Right atrium auricular region (tissue), 2 donors: ENCODE measurements around the gene KRT2. TPM values are rescaled to one million over a fixed set of nuclear protein-coding genes. Genes with fewer than 3 reads are reported as not detected.
A peak's percentile ranks its signal among the peaks of the same experiment; 100 is the strongest.

Experiments
- DNase-seq: peaks from one replicate; pipeline ENCODE4 v3.0.0-alpha.2; 2019; ENCODE audit warnings: low spot score
- H3K27ac ChIP-seq, 2 donors: fragments of 200-600 bp; sonication (generic); 1 replicate in 1 of 2; 2 replicates in 1 of 2; pipeline ENCODE4 v1.5.1; 2016 to 2019
- H3K27me3 ChIP-seq, 2 donors: fragments of 200-600 bp; sonication (generic); one replicate each; pipeline versions ENCODE4 v1.5.1 to v1.6.0; 2017 to 2019
- H3K36me3 ChIP-seq: fragments of 200-600 bp; sonication (generic); one replicate; pipeline ENCODE4 v1.5.1; 2016
- H3K4me1 ChIP-seq, 2 donors: fragments of 200-600 bp; sonication (generic); one replicate each; pipeline versions ENCODE4 v1.5.1 to v1.6.0; 2017 to 2019
- H3K4me3 ChIP-seq, 2 donors: fragments of 200-600 bp; sonication (generic); 1 replicate in 1 of 2; 2 replicates in 1 of 2; pipeline ENCODE4 v1.5.1; 2017 to 2019; ENCODE audit warnings: mild to moderate bottlenecking in 1 of 2, moderate library complexity in 1 of 2
- H3K9me3 ChIP-seq, 2 donors: fragments of 200-600 bp; sonication (generic); one replicate each; pipeline ENCODE4 v1.5.1; 2019
- total RNA-seq, 2 donors: library from RNA; depleted of rRNA; stranded (reverse); fragments of >200 nt; gene quantifications; one replicate each; pipeline ENCODE4 v1.1.0, GENCODE V29; 2016
- TF ChIP-seq, protein P1 (sequence below), 2 donors: fragments of 200-600 bp; sonication (generic); IDR thresholded peaks; one replicate each; pipeline ENCODE4 v1.5.1; 2019; ENCODE audit warnings: antibody characterized with exemption in 2 of 2

Gene KRT2
- total RNA-seq, 2 donors from 2014 or later: not detected

DNA sequence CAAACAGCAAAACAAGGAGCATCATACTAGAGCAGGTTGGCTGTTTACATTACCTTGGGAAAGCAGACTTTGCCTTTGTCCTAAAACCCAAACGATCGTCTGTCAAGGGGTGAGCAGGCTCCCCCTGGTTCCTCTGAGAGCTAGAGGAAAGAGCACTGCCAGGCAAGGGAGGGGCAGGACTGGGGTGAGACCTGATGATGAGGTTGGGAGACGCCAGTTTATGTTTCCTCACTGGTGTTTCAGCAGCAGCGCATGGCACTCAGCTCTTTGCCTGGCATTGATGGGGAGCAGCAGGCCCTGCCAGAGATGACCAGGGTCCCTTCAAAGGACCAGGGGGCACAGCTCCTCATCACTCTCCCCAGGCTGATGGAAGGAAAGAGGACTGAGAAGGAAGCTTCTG lies 7.9 kb upstream of the KRT2 start:
- Histone ChIP-seq H3K27me3 (no peaks in the 10 kb centered on the region), H3K4me3 (no peak overlapping the region)
- TF ChIP-seq, protein P1, sequence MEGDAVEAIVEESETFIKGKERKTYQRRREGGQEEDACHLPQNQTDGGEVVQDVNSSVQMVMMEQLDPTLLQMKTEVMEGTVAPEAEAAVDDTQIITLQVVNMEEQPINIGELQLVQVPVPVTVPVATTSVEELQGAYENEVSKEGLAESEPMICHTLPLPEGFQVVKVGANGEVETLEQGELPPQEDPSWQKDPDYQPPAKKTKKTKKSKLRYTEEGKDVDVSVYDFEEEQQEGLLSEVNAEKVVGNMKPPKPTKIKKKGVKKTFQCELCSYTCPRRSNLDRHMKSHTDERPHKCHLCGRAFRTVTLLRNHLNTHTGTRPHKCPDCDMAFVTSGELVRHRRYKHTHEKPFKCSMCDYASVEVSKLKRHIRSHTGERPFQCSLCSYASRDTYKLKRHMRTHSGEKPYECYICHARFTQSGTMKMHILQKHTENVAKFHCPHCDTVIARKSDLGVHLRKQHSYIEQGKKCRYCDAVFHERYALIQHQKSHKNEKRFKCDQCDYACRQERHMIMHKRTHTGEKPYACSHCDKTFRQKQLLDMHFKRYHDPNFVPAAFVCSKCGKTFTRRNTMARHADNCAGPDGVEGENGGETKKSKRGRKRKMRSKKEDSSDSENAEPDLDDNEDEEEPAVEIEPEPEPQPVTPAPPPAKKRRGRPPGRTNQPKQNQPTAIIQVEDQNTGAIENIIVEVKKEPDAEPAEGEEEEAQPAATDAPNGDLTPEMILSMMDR (IDR thresholded peaks at IDR 0.05): no peak

DNA sequence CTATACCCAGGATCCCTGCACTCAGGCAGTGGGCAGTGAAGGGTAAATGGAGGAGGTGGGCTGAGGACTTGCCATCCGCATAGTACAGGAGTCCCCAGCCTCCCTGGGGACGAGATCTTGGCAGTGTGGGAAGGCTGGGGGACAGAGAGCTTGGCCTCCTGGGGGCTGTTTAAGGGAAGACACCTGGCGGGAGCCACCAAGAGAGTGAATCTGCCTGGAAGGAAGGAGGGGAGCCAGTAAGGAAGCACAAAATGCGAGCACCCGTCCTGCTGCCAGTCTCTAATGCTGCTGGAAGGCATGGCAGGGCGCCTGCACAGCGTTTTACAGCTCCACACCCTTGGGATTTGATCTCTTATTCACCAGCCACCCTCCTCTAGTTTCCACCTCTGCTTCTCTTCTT lies 7.4 kb upstream of the KRT2 start:
- DNase-seq: peak; percentile 18
- no peaks in the 10 kb centered on the region for H3K4me1 ChIP-seq
- H3K4me3 ChIP-seq: no peak overlapping the region
- no peak overlapping the region for H3K27ac ChIP-seq
- H3K27me3 ChIP-seq: no peaks in the 10 kb centered on the region
- no peaks in the 10 kb centered on the region for H3K9me3 ChIP-seq
- TF ChIP-seq, protein P1 (IDR thresholded peaks at IDR 0.05): no peak
- no peaks in the 10 kb centered on the region for H3K36me3 ChIP-seq

More for the DNA sequence above, 7.9 kb upstream of the KRT2 start:
- Histone ChIP-seq H3K4me1 (no peaks in the 10 kb centered on the region), H3K9me3 (no peaks in the 10 kb centered on the region), H3K27ac (no peak overlapping the region), H3K36me3 (no peaks in the 10 kb centered on the region)
- peak; percentile 26 for DNase-seq

DNA sequence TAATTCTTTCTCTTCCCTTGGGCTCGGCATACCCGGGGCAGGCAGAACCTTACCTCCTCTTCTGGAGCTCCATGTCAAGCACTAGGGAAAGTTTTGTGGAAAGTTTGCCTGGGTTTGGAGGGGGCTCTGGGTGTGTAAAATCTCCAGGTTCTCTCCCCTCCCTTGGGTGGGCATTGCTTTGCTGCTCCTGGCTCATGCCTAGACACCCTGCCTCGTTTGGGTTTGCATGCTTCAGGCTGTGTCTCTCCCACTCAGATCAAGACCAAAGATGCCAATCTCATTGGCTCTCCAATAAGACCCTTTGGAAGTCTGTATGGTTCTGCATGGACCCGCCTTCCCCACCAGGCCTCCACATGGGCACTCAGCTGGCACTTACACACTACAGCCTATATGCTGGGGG lies 6.2 kb upstream of the KRT2 start:
- peak; percentile 16 for DNase-seq
- Histone ChIP-seq H3K36me3 (no peaks in the 10 kb centered on the region), H3K4me3 (no peak overlapping the region), H3K4me1 (no peaks in the 10 kb centered on the region), H3K27me3 (no peaks in the 10 kb centered on the region), H3K27ac (no peak overlapping the region), H3K9me3 (no peaks in the 10 kb centered on the region)
- TF ChIP-seq, protein P1 (IDR thresholded peaks at IDR 0.05): no peak

DNA sequence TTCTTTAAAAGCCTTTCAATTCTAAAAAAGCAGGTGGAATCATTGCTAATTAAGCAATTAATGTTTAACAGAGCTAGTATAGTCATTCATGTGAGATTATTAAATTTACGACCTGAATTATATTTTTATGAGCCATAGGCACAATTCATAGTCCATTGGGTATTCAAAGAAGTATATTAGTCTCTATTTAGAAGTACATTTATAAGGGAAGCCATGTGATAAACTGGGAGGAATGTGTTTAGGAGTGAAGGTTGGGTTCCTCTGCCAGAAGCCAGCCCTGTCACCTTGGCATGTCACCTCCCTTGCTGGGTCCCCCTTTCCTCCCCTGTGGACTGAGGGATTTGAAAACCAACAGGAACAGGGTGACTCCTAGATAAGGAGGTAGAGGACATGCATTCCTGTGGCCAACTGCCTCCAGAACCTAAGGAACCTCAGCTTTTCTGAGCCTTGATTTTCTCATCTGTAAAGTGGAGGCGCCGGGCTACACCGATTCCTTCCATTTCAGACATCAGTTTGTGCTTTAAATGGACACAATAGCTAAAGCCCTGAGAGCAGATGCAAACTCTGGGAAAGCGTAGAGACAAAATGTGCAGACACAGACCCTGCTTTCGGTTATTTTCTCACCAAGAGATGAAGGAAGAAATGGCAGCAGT lies 5.4 kb upstream of the KRT2 start:
- peak; percentile 32 for DNase-seq
- TF ChIP-seq, protein P1 (IDR thresholded peaks at IDR 0.05): no peak
- H3K27me3 ChIP-seq: no peaks in the 10 kb centered on the region
- no peaks in the 10 kb centered on the region for H3K36me3 ChIP-seq
- H3K9me3 ChIP-seq: no peaks in the 10 kb centered on the region
- H3K4me3 ChIP-seq: no peak overlapping the region
- H3K27ac ChIP-seq: no peak overlapping the region
- H3K4me1 ChIP-seq: no peaks in the 10 kb centered on the region

DNA sequence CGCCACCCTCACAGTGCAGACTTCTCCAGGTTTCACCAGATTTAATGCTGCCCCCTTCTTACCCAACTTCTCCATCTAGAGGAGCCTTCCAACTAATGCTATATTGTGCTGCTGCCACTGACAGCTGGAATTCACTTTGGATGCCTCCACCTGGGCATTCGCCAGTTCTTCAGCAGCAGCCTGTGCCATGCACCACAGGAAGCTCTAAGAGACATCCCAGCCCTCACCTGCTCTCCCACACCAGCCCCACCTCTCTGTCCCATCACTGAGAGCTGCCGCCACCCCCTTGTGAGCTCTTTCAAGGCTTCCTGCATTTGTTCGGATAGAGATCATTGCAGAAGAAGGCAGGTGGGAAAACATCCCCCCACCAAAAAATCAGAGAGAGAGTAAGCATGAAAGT lies 4.6 kb upstream of the KRT2 start:
- no peaks in the 10 kb centered on the region for H3K4me1 ChIP-seq
- H3K27ac ChIP-seq: no peak overlapping the region
- TF ChIP-seq, protein P1 (IDR thresholded peaks at IDR 0.05): no peak
- no peak overlapping the region for H3K4me3 ChIP-seq
- H3K27me3 ChIP-seq: no peaks in the 10 kb centered on the region
- H3K36me3 ChIP-seq: no peaks in the 10 kb centered on the region
- no peaks in the 10 kb centered on the region for H3K9me3 ChIP-seq
- peak; percentile 30 for DNase-seq

DNA sequence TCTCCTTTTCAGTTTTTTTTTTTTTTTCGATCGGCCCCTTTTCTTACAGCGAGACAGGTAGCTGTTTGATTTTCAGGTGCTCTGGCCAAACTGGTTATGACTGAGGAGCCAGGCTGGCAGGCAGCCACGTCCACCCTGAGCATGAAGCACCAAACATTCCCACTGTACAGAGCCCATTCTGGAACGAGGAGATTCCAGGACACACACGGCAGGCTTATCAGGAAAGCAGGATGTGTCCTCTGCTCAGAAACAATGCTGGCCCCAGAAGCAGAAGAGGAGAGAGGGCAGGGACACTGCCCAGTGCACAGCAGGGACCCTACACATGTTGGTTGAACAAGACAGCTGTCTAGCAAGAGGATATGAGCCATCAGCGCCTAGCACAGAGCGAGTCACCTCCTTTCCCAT lies 3.7 kb upstream of the KRT2 start:
- H3K27me3 ChIP-seq: no peaks in the 10 kb centered on the region
- TF ChIP-seq, protein P1 (IDR thresholded peaks at IDR 0.05): no peak
- no peak overlapping the region for H3K27ac ChIP-seq
- H3K4me1 ChIP-seq: no peaks in the 10 kb centered on the region
- peak; percentile 44 for DNase-seq
- no peak overlapping the region for H3K4me3 ChIP-seq
- no peaks in the 10 kb centered on the region for H3K9me3 ChIP-seq
- no peaks in the 10 kb centered on the region for H3K36me3 ChIP-seq
